Adrenal gland (tissue), 12 donors: ENCODE data around the gene ZHX3. TPM values are rescaled to one million over a fixed set of nuclear protein-coding genes. Genes with fewer than 3 reads are reported as not detected.

Experiments
- DNase-seq, 7 donors: peaks; one replicate each; pipeline ENCODE4 v3.0.0-alpha.2; 2019 to 2020
- H3K27ac ChIP-seq, 5 donors: fragments of 200-600 bp; sonication (generic) in 4 of 5; 1 replicate in 3 of 5; 2 replicates in 2 of 5; pipeline versions ENCODE4 v1.5.1 to v1.8.0; 2016 to 2020; ENCODE audit warnings: mild to moderate bottlenecking in 1 of 5
- H3K27me3 ChIP-seq: fragments of 200-600 bp; 2 replicates; pipeline ENCODE4 v1.8.0; 2021
- H3K36me3 ChIP-seq, 2 donors: fragments of 200-600 bp; replicated peaks in 1 of 2; 1 replicate in 1 of 2; 2 replicates in 1 of 2; pipeline versions ENCODE4 v1.5.1 to v1.8.0; 2018 to 2022
- H3K4me1 ChIP-seq, 2 donors: fragments of 200-600 bp; replicated peaks in 1 of 2; 1 replicate in 1 of 2; 2 replicates in 1 of 2; pipeline versions ENCODE4 v1.5.1 to v1.8.0; 2018 to 2021
- H3K4me3 ChIP-seq, 4 donors: fragments of 200-600 bp; sonication (generic) in 3 of 4; one replicate each; pipeline ENCODE4 v1.5.1; 2016 to 2018
- H3K9me3 ChIP-seq, 3 donors: fragments of 200-600 bp; sonication (generic) in 1 of 3; replicated peaks in 1 of 3; 1 replicate in 2 of 3; 2 replicates in 1 of 3; pipeline versions ENCODE4 v1.5.1 to v1.8.0; 2016 to 2021
- POLR2A ChIP-seq, 2 donors: fragments of 450-650 bp; IDR thresholded peaks; one replicate each; pipeline ENCODE4 v1.6.1; 2017; ENCODE audit warnings: antibody characterized with exemption in 2 of 2, mild to moderate bottlenecking in 2 of 2, moderate library complexity in 1 of 2
- WGBS, 4 donors: extraction: QIAGEN DNeasy Blood & Tissue Kit in 2 of 4; methylation state at CpG; one replicate each; pipeline versions ENCODE4 v1.1.5 to v1.1.7; 2013 to 2017; 5-methylcytosine and 5-hydroxymethylcytosine counted together
- intact Hi-C, 2 donors: fragments of 100-400 bp; cut with DNase I; formaldehyde crosslinking; loops; one replicate each; pipeline versions ENCODE4 v1.14.1 to v1.15.0; 2022 to 2023
- polyA plus RNA-seq, 3 donors: library from polyadenylated mRNA; stranded (reverse); fragments of 200-250 nt in 2 of 3; fragments of 350-450 nt in 1 of 3; fragmentation: Illumina TruSeq in 1 of 3; extraction: RNeasy Lipid Tissue Mini Kit (QIAGEN cat#74804) in 1 of 3; gene quantifications; one replicate each; pipeline ENCODE4 v1.2.3, GENCODE V29; 2013 to 2014
- total RNA-seq, 9 donors: library from RNA; depleted of rRNA in 4 of 9; stranded (reverse); fragments of >200 nt in 4 of 9; fragments of 120-200 nt in 1 of 9; fragmentation: NEBNext Ultra II Directional in 1 of 9; extraction: Animal tissue kit (Norgen Biotek cat#: 25700) in 1 of 9; gene quantifications; one replicate each; pipeline versions ENCODE4 v1.1.0 to v1.2.4, GENCODE V29; 2013 to 2023
- TF ChIP-seq, protein P1 (sequence below), 6 experiments: fragments of 450-650 bp in 4 of 6; fragments of 200-600 bp in 2 of 6; sonication (generic) in 1 of 6; IDR thresholded peaks; 1 replicate in 5 of 6; 2 replicates in 1 of 6; pipeline versions ENCODE4 v1.5.1 to v1.8.0; 2016 to 2021; ENCODE audit warnings: antibody characterized with exemption in 6 of 6, mild to moderate bottlenecking in 2 of 6, moderate library complexity in 1 of 6
- donor health status: healthy with polysubstance abuse.
- donor health status: Bipolar disorder and iron deficiency.
- donor health status: DM: yes; HTN: yes; CAD: no.
- donor health status: DM: no; HTN: no; CAD: no.
- donor health status: DM: no; HTN: no; CAD: no.
- donor health status: DM: yes; HTN: yes; CAD: no.

Gene ZHX3
- total and polyA plus RNA-seq, 12 donors, result 20.7 to 91.1 (median 51.2) TPM

DNA sequence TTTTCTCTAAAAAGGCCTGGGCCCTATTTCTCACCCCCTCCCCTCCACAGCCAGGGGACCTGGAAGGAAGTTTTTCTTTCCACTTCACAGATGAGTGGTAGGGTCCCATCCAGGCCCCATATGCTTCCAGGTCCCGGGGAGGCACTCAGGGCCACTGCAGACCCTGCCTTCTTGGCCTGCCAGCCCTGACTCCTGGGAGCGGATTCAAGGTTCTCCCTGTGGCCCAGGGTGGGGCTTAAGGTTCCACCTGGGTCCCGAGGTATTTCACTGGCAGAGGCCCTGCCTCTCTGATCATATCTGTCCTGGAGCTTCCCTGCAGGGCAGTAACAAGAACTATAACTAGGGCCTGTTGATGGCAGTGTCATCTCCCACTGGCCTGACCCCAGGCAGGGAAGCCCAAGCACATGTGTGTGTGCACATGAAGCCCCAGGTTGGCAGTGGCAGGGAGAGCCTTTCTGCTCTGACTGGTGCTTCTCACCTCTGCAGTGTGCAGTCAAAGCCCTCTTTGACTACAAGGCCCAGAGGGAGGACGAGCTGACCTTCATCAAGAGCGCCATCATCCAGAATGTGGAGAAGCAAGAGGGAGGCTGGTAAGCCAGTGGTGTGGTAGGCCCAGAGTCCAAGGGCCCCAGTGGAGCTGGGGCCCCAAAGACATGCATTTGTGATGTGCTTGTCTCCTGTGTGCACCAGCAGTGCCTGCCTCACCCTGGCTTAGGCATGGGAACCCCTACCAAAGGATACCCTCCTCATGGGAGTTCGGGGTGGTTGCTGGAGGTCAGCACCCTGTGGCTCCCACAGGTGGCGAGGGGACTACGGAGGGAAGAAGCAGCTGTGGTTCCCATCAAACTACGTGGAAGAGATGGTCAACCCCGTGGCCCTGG lies 149.0 kb downstream of the ZHX3 start:
- 83 to 89% (median 87%) methylated on average over 5 to 10 of the region's 10 CpGs for WGBS, 4 donors
- H3K36me3 ChIP-seq, result peaks cover 0 to 67% of the 10 kb centered on the region in 2 donors
- H3K27ac ChIP-seq, result no peak overlapping the region

DNA sequence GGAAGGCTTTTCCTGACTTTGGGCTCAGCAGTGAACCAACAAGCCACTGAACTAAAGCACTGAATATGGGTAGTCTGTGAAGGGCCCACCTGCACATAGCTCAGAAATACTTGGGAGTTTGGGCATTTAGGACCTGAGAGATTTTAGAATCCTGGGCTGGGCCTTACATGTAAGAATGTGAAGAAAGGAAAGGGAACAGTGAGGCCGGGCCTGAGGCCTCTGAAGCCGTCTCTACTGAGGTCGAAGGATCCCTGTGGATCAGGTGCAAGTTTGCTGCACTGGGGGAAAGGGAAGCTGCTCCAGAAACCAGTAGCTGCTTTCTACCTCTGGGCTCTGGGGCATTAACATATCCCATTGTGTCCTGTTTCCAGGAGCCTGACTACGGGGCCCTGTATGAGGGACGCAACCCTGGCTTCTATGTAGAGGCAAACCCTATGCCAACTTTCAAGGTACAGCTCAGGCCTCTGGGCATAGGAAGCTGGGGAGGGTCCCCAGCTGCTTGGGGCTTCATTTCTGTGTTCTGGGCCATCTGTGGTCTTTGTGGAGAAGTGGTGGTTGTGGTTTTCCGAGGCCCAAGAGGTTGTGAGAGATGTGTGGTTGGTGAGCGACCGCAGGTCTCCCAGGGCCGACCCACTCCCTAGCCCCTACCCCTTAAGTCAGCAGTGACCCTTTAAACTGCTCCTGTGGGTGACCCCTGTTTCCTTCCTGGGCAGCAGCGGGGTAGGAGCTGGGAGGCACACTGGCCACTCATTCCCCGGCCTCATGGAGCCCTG lies 149.9 kb downstream of the ZHX3 start:
- Histone ChIP-seq H3K27ac (no peak overlapping the region), H3K36me3 (peaks cover 0 to 75% of the 10 kb centered on the region in 2 donors), H3K4me1 (peaks cover 2 to 10% of the 10 kb centered on the region in 2 donors), H3K27me3 (no peaks in the 10 kb centered on the region), H3K4me3 (no peak overlapping the region), H3K9me3 (no peaks in the 10 kb centered on the region)
- 71 to 89% (median 82%) methylated on average over 4 to 11 of the region's 11 CpGs for WGBS, 4 donors
- intact Hi-C loops, result no loop called here
- DNase-seq, result peak in 1 of 7 donors; percentile 7
- TF ChIP-seq, protein P1, sequence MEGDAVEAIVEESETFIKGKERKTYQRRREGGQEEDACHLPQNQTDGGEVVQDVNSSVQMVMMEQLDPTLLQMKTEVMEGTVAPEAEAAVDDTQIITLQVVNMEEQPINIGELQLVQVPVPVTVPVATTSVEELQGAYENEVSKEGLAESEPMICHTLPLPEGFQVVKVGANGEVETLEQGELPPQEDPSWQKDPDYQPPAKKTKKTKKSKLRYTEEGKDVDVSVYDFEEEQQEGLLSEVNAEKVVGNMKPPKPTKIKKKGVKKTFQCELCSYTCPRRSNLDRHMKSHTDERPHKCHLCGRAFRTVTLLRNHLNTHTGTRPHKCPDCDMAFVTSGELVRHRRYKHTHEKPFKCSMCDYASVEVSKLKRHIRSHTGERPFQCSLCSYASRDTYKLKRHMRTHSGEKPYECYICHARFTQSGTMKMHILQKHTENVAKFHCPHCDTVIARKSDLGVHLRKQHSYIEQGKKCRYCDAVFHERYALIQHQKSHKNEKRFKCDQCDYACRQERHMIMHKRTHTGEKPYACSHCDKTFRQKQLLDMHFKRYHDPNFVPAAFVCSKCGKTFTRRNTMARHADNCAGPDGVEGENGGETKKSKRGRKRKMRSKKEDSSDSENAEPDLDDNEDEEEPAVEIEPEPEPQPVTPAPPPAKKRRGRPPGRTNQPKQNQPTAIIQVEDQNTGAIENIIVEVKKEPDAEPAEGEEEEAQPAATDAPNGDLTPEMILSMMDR (IDR thresholded peaks at IDR 0.05), result no peak
- no peak for TF ChIP-seq POLR2A (IDR thresholded peaks at IDR 0.05)

More for the DNA sequence above, 149.0 kb downstream of the ZHX3 start:
- H3K27me3 ChIP-seq, result no peaks in the 10 kb centered on the region
- no peaks in the 10 kb centered on the region for H3K9me3 ChIP-seq
- peak in 2 of 7 donors; percentile 10 to 12 for DNase-seq
- H3K4me1 ChIP-seq, result peaks cover 6 to 13% of the 10 kb centered on the region in 2 donors
- intact Hi-C loops, result no loop called here
- H3K4me3 ChIP-seq, result no peak overlapping the region
- TF ChIP-seq, protein P1 (IDR thresholded peaks at IDR 0.05), result no peak
- TF ChIP-seq POLR2A (IDR thresholded peaks at IDR 0.05), result no peak

DNA sequence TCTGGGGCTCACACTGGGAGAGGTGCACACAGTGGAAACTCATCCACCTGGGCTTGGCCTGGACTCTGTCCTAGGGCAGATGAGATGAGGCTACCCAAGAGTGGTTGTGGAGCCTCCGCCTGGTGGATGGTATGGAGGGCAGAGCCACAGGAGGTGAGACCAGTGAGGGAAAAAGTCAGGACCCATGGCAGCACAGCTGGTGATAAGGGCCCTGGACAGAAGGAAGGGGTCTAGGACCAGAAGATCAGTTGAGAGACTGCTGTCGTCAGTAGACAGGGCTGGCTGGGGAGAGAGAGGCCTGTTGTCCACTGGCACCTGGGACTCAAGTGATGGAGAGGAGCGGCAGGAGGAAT lies 150.4 kb downstream of the ZHX3 start:
- Histone ChIP-seq H3K4me1 (peaks cover 0 to 5% of the 10 kb centered on the region in 2 donors), H3K27ac (no peak overlapping the region), H3K27me3 (no peaks in the 10 kb centered on the region), H3K9me3 (no peaks in the 10 kb centered on the region), H3K36me3 (peaks cover 0 to 79% of the 10 kb centered on the region in 2 donors), H3K4me3 (no peak overlapping the region)
- TF ChIP-seq, protein P1 (IDR thresholded peaks at IDR 0.05), result no peak
- no peak for TF ChIP-seq POLR2A (IDR thresholded peaks at IDR 0.05)
- intact Hi-C loops, result no loop called here
- peak in 1 of 7 donors; percentile 5 for DNase-seq
- 88 to 100% (median 92%) methylated on average over 3 of the region's 3 CpGs for WGBS, 4 donors
